Type B pancreatic cell (in vitro differentiated cells): ENCODE results near the gene RERE. TPM values are rescaled to one million over a fixed set of nuclear protein-coding genes. Genes with fewer than 3 reads are reported as not detected.
"Not testable (repeated sequence)": the region's sequence is repeated elsewhere in the genome, so short reads cannot be mapped to it uniquely, and the experiment has no call there.

Experiments used
- DNase-seq: peaks from one replicate; pipeline ENCODE4 v3.0.0; 2021; ENCODE audit warnings: mixed read lengths; ENCODE audit not compliant: unreplicated experiment; ENCODE audit errors: extremely low spot score
- H3K27ac Mint-ChIP-seq: 2 replicates; pipeline ENCODE4 v1.8.0; 2021; ENCODE audit warnings: mild to moderate bottlenecking, mixed read lengths
- H3K27me3 Mint-ChIP-seq: 2 replicates; pipeline ENCODE4 v1.8.0; 2021; ENCODE audit warnings: mixed read lengths
- H3K36me3 Mint-ChIP-seq: 2 replicates; pipeline ENCODE4 v1.8.0; 2021; ENCODE audit warnings: mixed read lengths
- H3K4me1 Mint-ChIP-seq: one replicate; pipeline ENCODE4 v1.8.0; 2021; ENCODE audit warnings: mixed read lengths; ENCODE audit not compliant: unreplicated experiment
- H3K4me3 Mint-ChIP-seq: 2 replicates; pipeline ENCODE4 v1.8.0; 2021; ENCODE audit warnings: mild to moderate bottlenecking, mixed read lengths
- H3K9me3 Mint-ChIP-seq: 2 replicates; pipeline ENCODE4 v1.8.0; 2021; ENCODE audit warnings: mixed read lengths
- total RNA-seq: library from RNA; stranded (reverse); gene quantifications from 2 replicates; pipeline ENCODE4 v1.2.1, GENCODE V29; 2021; ENCODE audit warnings: low replicate concordance
- TF ChIP-seq, protein P1 (sequence below): fragments of 200-600 bp; sonication (generic); conservative IDR thresholded peaks from 2 replicates; pipeline ENCODE4 v1.5.0; 2021; ENCODE audit warnings: antibody characterized with exemption, mild to moderate bottlenecking

The RERE gene
- total RNA-seq, 1 donor from 2014 or later: 141 TPM

DNA sequence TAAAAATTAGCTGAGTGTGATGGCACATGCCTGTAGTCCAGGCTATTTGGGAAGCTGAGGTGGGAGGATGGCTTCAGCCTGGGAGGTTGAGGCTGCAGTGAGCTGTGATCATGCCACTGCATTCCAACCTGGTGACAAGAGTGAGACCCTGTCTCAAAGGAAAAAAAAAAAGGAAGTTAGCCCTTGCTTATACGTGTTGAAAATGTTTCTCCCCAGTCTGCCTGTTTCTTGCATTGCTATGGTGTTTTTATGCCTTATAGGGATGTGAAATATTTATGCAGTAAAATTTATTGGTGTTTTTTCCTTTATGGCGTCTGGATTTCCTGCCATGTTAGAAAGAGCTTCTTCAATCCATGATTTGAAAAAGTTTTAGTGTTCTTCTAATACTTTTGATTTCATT, 3.6 kb upstream of the RERE start:
- TF ChIP-seq, protein P1, sequence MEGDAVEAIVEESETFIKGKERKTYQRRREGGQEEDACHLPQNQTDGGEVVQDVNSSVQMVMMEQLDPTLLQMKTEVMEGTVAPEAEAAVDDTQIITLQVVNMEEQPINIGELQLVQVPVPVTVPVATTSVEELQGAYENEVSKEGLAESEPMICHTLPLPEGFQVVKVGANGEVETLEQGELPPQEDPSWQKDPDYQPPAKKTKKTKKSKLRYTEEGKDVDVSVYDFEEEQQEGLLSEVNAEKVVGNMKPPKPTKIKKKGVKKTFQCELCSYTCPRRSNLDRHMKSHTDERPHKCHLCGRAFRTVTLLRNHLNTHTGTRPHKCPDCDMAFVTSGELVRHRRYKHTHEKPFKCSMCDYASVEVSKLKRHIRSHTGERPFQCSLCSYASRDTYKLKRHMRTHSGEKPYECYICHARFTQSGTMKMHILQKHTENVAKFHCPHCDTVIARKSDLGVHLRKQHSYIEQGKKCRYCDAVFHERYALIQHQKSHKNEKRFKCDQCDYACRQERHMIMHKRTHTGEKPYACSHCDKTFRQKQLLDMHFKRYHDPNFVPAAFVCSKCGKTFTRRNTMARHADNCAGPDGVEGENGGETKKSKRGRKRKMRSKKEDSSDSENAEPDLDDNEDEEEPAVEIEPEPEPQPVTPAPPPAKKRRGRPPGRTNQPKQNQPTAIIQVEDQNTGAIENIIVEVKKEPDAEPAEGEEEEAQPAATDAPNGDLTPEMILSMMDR: no peak
- Mint-ChIP-seq H3K9me3 (no peaks in the 10 kb centered on the region), H3K4me1 (peaks cover 29% of the 10 kb centered on the region), H3K27me3 (peaks cover 3% of the 10 kb centered on the region), H3K27ac (peak overlapping the region; percentile 50), H3K36me3 (no peaks in the 10 kb centered on the region), H3K4me3 (no peak overlapping the region)
- DNase-seq: no peak

- Mint-ChIP-seq H3K27ac (peak overlapping the region; percentile 87), H3K4me3 (peak overlapping the region; percentile 88), H3K4me1 (peaks cover 48% of the 10 kb centered on the region)
- DNase-seq: peak; percentile 29
- not testable (repeated sequence) for H3K27me3 Mint-ChIP-seq, H3K36me3 Mint-ChIP-seq, H3K9me3 Mint-ChIP-seq
These were observed 1.3 kb upstream of the RERE start for GRCh38 chr1:8818789-8819188.

DNA sequence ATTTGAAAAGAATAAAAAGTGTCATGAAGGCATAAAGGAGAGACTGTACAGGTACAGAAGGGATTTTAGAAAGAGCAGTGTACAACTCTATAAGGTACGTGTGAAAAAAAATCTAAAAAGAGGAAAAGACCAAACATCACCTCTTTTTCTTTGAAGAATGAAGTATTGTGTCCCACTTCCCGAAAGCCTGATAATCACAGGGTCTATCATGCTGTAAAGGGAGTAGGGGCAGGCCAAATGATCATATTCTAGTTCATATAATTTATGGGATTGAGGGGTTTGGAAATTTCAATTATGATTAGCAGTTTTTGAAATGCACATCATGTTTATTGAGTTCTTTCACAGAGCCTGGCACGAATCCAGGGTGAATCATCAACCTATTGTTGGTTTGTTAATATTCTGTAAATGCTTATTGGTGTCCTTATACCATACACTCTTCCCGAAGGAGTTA, 910 bp upstream of the RERE start:
- Mint-ChIP-seq H3K27ac (peak overlapping the region; percentile 87), H3K36me3 (no peaks in the 10 kb centered on the region), H3K4me1 (peaks cover 47% of the 10 kb centered on the region), H3K4me3 (peak overlapping the region; percentile 88), H3K9me3 (no peaks in the 10 kb centered on the region), H3K27me3 (no peaks in the 10 kb centered on the region)
- no peak for DNase-seq
- TF ChIP-seq, protein P1: no peak

DNA sequence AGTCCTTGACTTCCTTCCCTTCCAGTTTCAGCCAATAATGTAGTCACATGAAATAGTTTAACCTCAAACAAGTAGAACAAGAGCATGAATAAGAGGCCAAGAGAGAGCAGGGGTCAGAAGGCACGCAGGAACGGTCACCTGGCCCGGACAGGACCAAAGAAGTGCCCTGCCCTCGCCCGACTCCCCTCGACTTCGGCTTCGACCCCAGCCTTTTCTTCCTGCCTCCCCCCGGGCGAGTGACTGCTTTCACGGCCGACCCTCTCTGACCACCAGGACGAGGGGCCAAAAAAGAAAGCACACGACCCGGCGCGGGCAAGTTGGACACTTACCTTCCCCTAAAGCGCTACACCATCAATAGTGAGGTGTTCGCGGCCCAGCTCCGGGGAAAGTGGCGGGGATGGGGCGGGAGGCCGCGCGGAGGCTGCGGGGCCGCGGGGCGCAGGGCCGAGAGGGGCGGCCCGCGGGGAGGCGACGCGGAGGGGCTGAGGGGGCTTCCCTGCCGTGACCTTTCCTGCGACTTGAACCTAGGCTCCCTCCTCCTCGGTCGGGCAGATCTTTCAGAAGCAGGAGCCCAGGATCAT, 519 bp downstream of the RERE start:
- H3K4me1 Mint-ChIP-seq: peaks cover 41% of the 10 kb centered on the region
- DNase-seq: peak; percentile 66
- peak overlapping the region; percentile 95 for H3K4me3 Mint-ChIP-seq
- H3K27me3 Mint-ChIP-seq: no peaks in the 10 kb centered on the region
- no peaks in the 10 kb centered on the region for H3K36me3 Mint-ChIP-seq
- no peaks in the 10 kb centered on the region for H3K9me3 Mint-ChIP-seq
- TF ChIP-seq, protein P1: no peak
- H3K27ac Mint-ChIP-seq: peak overlapping the region; percentile 89

GRCh38 chr1:8816264-8816663, 1.2 kb downstream of the RERE start:
- Mint-ChIP-seq H3K36me3 (no peaks in the 10 kb centered on the region), H3K9me3 (no peaks in the 10 kb centered on the region), H3K27ac (peak overlapping the region; percentile 89), H3K4me3 (peak overlapping the region; percentile 95), H3K4me1 (peaks cover 42% of the 10 kb centered on the region), H3K27me3 (no peaks in the 10 kb centered on the region)
- DNase-seq: no peak
- TF ChIP-seq, protein P1: no peak

- peak overlapping the region; percentile 89 for H3K27ac Mint-ChIP-seq
These were observed 1.8 kb downstream of the RERE start for GRCh38 chr1:8815582-8816151.

More at GRCh38 chr1:8815582-8816151, 1.8 kb downstream of the RERE start:
- Mint-ChIP-seq H3K4me3 (peak overlapping the region; percentile 95), H3K27me3 (no peaks in the 10 kb centered on the region), H3K9me3 (no peaks in the 10 kb centered on the region), H3K4me1 (peaks cover 47% of the 10 kb centered on the region), H3K36me3 (no peaks in the 10 kb centered on the region)
- DNase-seq: no peak
- TF ChIP-seq, protein P1: no peak
